ENCODE data around the gene SYTL3.

SYTL3 gene

DNA sequence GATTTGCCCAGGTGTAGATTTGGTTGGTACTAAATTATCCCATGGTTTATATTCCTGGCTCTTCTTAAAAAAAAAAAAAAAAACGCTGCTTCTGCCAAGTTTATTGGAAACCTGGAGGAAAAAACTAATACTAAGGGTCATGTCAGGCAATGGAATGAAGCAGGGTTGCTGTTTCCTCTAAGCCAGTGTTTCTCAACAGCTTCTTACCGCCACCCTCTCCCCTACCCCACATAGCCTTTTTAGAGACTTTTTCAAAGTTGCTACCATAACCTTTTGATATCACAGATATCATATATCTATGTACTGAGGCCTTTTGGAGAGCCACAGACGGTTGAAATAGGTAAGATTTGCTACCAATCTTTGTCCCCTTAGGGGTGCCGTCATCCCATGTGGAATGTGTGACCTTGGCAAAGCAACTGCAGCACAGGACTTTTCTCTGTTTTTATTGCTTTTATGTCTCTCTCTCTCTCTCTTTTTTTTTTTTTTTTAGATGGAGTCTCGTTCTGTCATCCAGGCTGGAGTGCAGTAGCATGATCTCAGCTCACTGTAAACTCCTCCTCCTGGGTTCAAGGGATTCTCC is 35.0 kb downstream of the SYTL3 start:
- H3K79me2 ChIP-seq (ENCODE audit: insufficient read depth, low read length), result no peaks in the 10 kb centered on the region

DNA sequence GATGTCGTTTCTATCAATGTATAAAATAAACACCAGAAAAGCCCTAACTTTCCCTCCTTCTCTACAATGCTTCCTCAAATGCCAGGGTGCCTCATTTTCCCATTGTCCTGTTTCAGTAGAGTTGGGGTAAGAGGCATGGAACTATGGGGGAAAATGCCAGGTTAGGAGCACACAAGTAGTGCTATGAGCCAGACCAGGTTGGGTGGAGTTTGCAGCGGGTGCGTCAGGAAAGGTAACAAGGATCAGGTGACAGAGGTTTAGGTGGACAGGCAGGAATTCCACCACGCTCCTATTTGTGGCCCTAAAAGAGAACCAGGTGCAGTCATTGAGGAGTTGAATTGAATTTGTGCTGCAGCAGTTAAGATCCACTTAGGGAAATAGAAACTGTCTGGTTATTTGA is 36.5 kb downstream of the SYTL3 start:
- H3K9me2 ChIP-seq (replicated peaks; ENCODE audit: low read depth, low read length), result no peaks in the 10 kb centered on the region
- no peaks in the 10 kb centered on the region for H4K20me1 ChIP-seq (ENCODE audit: insufficient read depth, low read length, poor library complexity, severe bottlenecking)
- no peak overlapping the region for H2AFZ ChIP-seq (ENCODE audit: low read length)
- H3K79me2 ChIP-seq (ENCODE audit: insufficient read depth, low read length), result no peaks in the 10 kb centered on the region
- peaks cover 20% of the 10 kb centered on the region for H3K4me1 ChIP-seq (ENCODE audit: insufficient read depth, low read length, poor library complexity, severe bottlenecking)
- no peaks in the 10 kb centered on the region for H3F3A ChIP-seq (ENCODE audit: low read depth)
- no peaks in the 10 kb centered on the region for H3K9me3 ChIP-seq (ENCODE audit: insufficient read depth, low read depth, low read length)
- H3K9ac ChIP-seq (ENCODE audit: low read depth, low read length, poor library complexity, severe bottlenecking), result no peak overlapping the region
- H3K4me2 ChIP-seq (ENCODE audit: low read depth, low read length, poor library complexity, severe bottlenecking), result peak overlapping the region; percentile 54
- peaks cover 3% of the 10 kb centered on the region for H3K27me3 ChIP-seq (ENCODE audit: insufficient read depth, low read length, poor library complexity, severe bottlenecking)
- H3K4me3 ChIP-seq (ENCODE audit: low read length, poor library complexity, severe bottlenecking), result no peak overlapping the region
- no peak for TF ChIP-seq EZH2phosphoT487 (IDR thresholded peaks at IDR 0.05; ENCODE audit: borderline replicate concordance)
- TF ChIP-seq, protein P1, sequence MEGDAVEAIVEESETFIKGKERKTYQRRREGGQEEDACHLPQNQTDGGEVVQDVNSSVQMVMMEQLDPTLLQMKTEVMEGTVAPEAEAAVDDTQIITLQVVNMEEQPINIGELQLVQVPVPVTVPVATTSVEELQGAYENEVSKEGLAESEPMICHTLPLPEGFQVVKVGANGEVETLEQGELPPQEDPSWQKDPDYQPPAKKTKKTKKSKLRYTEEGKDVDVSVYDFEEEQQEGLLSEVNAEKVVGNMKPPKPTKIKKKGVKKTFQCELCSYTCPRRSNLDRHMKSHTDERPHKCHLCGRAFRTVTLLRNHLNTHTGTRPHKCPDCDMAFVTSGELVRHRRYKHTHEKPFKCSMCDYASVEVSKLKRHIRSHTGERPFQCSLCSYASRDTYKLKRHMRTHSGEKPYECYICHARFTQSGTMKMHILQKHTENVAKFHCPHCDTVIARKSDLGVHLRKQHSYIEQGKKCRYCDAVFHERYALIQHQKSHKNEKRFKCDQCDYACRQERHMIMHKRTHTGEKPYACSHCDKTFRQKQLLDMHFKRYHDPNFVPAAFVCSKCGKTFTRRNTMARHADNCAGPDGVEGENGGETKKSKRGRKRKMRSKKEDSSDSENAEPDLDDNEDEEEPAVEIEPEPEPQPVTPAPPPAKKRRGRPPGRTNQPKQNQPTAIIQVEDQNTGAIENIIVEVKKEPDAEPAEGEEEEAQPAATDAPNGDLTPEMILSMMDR (conservative IDR thresholded peaks at IDR 0.05; ENCODE audit: low read length), result no peak
- no peaks in the 10 kb centered on the region for H3K36me3 ChIP-seq (ENCODE audit: insufficient read depth, low read length)

More for the DNA sequence above, 35.0 kb downstream of the SYTL3 start:
- TF ChIP-seq, protein P1 (conservative IDR thresholded peaks at IDR 0.05; ENCODE audit: low read length), result no peak
- no peak for TF ChIP-seq EZH2phosphoT487 (IDR thresholded peaks at IDR 0.05; ENCODE audit: borderline replicate concordance)
- no peak overlapping the region for H3K4me3 ChIP-seq (ENCODE audit: low read length, poor library complexity, severe bottlenecking)
- H3K9me3 ChIP-seq (ENCODE audit: insufficient read depth, low read depth, low read length), result no peaks in the 10 kb centered on the region
- H3K9me2 ChIP-seq (replicated peaks; ENCODE audit: low read depth, low read length), result no peaks in the 10 kb centered on the region
- no peaks in the 10 kb centered on the region for H3F3A ChIP-seq (ENCODE audit: low read depth)
- H3K4me1 ChIP-seq (ENCODE audit: insufficient read depth, low read length, poor library complexity, severe bottlenecking), result peaks cover 20% of the 10 kb centered on the region
- H3K27me3 ChIP-seq (ENCODE audit: insufficient read depth, low read length, poor library complexity, severe bottlenecking), result peaks cover 3% of the 10 kb centered on the region
- no peak overlapping the region for H3K9ac ChIP-seq (ENCODE audit: low read depth, low read length, poor library complexity, severe bottlenecking)
- H3K36me3 ChIP-seq (ENCODE audit: insufficient read depth, low read length), result no peaks in the 10 kb centered on the region
- no peak overlapping the region for H2AFZ ChIP-seq (ENCODE audit: low read length)
- no peaks in the 10 kb centered on the region for H4K20me1 ChIP-seq (ENCODE audit: insufficient read depth, low read length, poor library complexity, severe bottlenecking)
- no peak overlapping the region for H3K4me2 ChIP-seq (ENCODE audit: low read depth, low read length, poor library complexity, severe bottlenecking)

DNA sequence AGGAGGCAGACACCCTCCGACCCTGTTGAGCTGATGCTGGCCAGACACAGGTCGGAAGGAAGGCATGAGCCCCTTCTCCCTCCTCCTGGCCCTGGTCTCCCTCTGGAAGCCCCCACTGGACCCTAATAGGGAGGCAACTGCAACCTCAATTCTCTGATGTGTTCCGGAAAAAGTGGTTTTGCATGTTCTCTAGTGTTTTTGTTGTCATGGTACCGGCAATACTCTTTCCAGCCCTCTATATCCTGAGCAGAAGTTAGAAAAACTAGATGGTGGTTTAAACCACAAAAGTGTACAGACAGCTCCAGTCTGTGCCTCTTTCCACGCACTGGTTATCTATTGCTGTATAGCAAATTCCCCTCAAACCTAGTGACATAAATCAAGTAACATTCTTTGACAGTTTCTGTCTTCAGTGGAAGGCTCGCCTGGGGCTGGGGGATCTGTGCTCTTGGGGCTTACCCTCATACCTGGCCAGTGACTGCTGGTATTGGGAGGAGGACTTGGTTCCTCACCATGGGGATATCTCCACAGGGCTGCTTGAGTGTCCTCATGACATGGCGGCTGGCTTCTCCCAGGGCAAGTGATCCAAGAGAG is 37.0 kb downstream of the SYTL3 start:
- peak overlapping the region; percentile 54 for H3K4me2 ChIP-seq (ENCODE audit: low read depth, low read length, poor library complexity, severe bottlenecking)
- no peak overlapping the region for H3K9ac ChIP-seq (ENCODE audit: low read depth, low read length, poor library complexity, severe bottlenecking)
- no peaks in the 10 kb centered on the region for H3K79me2 ChIP-seq (ENCODE audit: insufficient read depth, low read length)
- no peaks in the 10 kb centered on the region for H4K20me1 ChIP-seq (ENCODE audit: insufficient read depth, low read length, poor library complexity, severe bottlenecking)
- no peak for TF ChIP-seq EZH2phosphoT487 (IDR thresholded peaks at IDR 0.05; ENCODE audit: borderline replicate concordance)
- TF ChIP-seq, protein P1 (conservative IDR thresholded peaks at IDR 0.05; ENCODE audit: low read length), result no peak
- no peaks in the 10 kb centered on the region for H3K27me3 ChIP-seq (ENCODE audit: insufficient read depth, low read length, poor library complexity, severe bottlenecking)
- no peaks in the 10 kb centered on the region for H3K36me3 ChIP-seq (ENCODE audit: insufficient read depth, low read length)
- H2AFZ ChIP-seq (ENCODE audit: low read length), result no peak overlapping the region
- H3F3A ChIP-seq (ENCODE audit: low read depth), result no peaks in the 10 kb centered on the region
- H3K9me3 ChIP-seq (ENCODE audit: insufficient read depth, low read depth, low read length), result no peaks in the 10 kb centered on the region
- no peaks in the 10 kb centered on the region for H3K9me2 ChIP-seq (replicated peaks; ENCODE audit: low read depth, low read length)
- H3K4me3 ChIP-seq (ENCODE audit: low read length, poor library complexity, severe bottlenecking), result no peak overlapping the region
- peaks cover 20% of the 10 kb centered on the region for H3K4me1 ChIP-seq (ENCODE audit: insufficient read depth, low read length, poor library complexity, severe bottlenecking)
